Liver (tissue), 9 donors: ENCODE measurements around the gene SORCS2. TPM values are rescaled to one million over a fixed set of nuclear protein-coding genes. Genes with fewer than 3 reads are reported as not detected.

ENCODE experiments used
- DNase-seq: peaks from one replicate; pipeline ENCODE4 v3.0.0-alpha.2; 2017; ENCODE audit warnings: low spot score
- H3K27ac ChIP-seq, 2 donors: one replicate each; pipeline ENCODE4 v1.7.0; 2013; ENCODE audit warnings: inconsistent platforms in 2 of 2, low read length in 2 of 2, control low read depth in 1 of 2, low read depth in 1 of 2, mild to moderate bottlenecking in 1 of 2
- H3K27me3 ChIP-seq, 4 donors: one replicate each; pipeline versions ENCODE4 v1.6.1 to v1.7.0; 2013; ENCODE audit warnings: low read length in 3 of 4, inconsistent platforms in 1 of 4, mild to moderate bottlenecking in 1 of 4, moderate library complexity in 1 of 4; ENCODE audit not compliant: control insufficient read depth in 4 of 4, insufficient read depth in 4 of 4
- H3K36me3 ChIP-seq, 4 donors: one replicate each; pipeline versions ENCODE4 v1.6.1 to v1.7.0; 2013; ENCODE audit warnings: low read length in 3 of 4, mild to moderate bottlenecking in 3 of 4, low read depth in 1 of 4, moderate library complexity in 1 of 4; ENCODE audit not compliant: control insufficient read depth in 4 of 4, insufficient read depth in 3 of 4
- H3K4me1 ChIP-seq, 4 donors: one replicate each; pipeline versions ENCODE4 v1.6.1 to v1.7.0; 2013; ENCODE audit warnings: low read length in 3 of 4, mild to moderate bottlenecking in 3 of 4, moderate library complexity in 1 of 4; ENCODE audit not compliant: control insufficient read depth in 4 of 4, insufficient read depth in 4 of 4
- H3K4me3 ChIP-seq, 3 donors: one replicate each; pipeline versions ENCODE4 v1.6.1 to v1.7.0; 2013; ENCODE audit warnings: low read length in 3 of 3, control low read depth in 1 of 3, low read depth in 1 of 3, mild to moderate bottlenecking in 1 of 3
- H3K9ac ChIP-seq, 2 donors: one replicate each; pipeline ENCODE4 v1.7.0; 2013; ENCODE audit warnings: low read length in 2 of 2, mild to moderate bottlenecking in 2 of 2, moderate library complexity in 2 of 2, control low read depth in 1 of 2, low read depth in 1 of 2
- H3K9me3 ChIP-seq, 4 donors: one replicate each; pipeline versions ENCODE4 v1.6.1 to v1.7.0; 2013; ENCODE audit warnings: low read length in 3 of 4; ENCODE audit not compliant: control insufficient read depth in 4 of 4
- CTCF ChIP-seq: fragments of 150-350 bp; IDR thresholded peaks from 2 replicates; pipeline ENCODE4 v1.5.1; 2017; ENCODE audit warnings: improper control_type of control experiment, low read depth, low read length; ENCODE audit not compliant: missing input control
- EGR1 ChIP-seq, 2 donors: IDR thresholded peaks; 2 replicates each; pipeline ENCODE4 v1.6.1; 2016 to 2018; ENCODE audit warnings: antibody characterized with exemption in 2 of 2, low read depth in 2 of 2
- FOXA1 ChIP-seq: IDR thresholded peaks from 2 replicates; pipeline ENCODE4 v1.6.1; 2016; ENCODE audit warnings: antibody characterized with exemption
- GABPA ChIP-seq, 2 donors: IDR thresholded peaks in 1 of 2; conservative IDR thresholded peaks in 1 of 2; 2 replicates each; pipeline ENCODE4 v1.6.1; 2016; ENCODE audit warnings: antibody characterized with exemption in 2 of 2, mild to moderate bottlenecking in 1 of 2, moderate library complexity in 1 of 2
- HNF4A ChIP-seq, 2 donors: conservative IDR thresholded peaks; 2 replicates each; pipeline ENCODE4 v1.6.1; 2016; ENCODE audit warnings: antibody characterized with exemption in 2 of 2, mild to moderate bottlenecking in 2 of 2
- HNF4G ChIP-seq: IDR thresholded peaks from 2 replicates; pipeline ENCODE4 v1.6.1; 2016; ENCODE audit warnings: antibody characterized with exemption
- MAX ChIP-seq: IDR thresholded peaks from 2 replicates; pipeline ENCODE4 v1.6.1; 2016; ENCODE audit warnings: antibody characterized with exemption
- RAD21 ChIP-seq, 2 donors: IDR thresholded peaks; 2 replicates each; pipeline ENCODE4 v1.6.1; 2016; ENCODE audit warnings: antibody characterized with exemption in 2 of 2, mild to moderate bottlenecking in 2 of 2
- RXRA ChIP-seq, 2 donors: IDR thresholded peaks; 2 replicates each; pipeline ENCODE4 v1.6.1; 2017 to 2018; ENCODE audit warnings: antibody characterized with exemption in 2 of 2, mild to moderate bottlenecking in 1 of 2
- SP1 ChIP-seq: IDR thresholded peaks from 2 replicates; pipeline ENCODE4 v1.6.1; 2018; ENCODE audit warnings: antibody characterized with exemption, mild to moderate bottlenecking
- TAF1 ChIP-seq: conservative IDR thresholded peaks from 2 replicates; pipeline ENCODE4 v1.6.1; 2016; ENCODE audit warnings: antibody characterized with exemption, mild to moderate bottlenecking
- YY1 ChIP-seq: IDR thresholded peaks from 2 replicates; pipeline ENCODE4 v1.6.1; 2016; ENCODE audit warnings: antibody characterized with exemption, mild to moderate bottlenecking
- ZBTB33 ChIP-seq: IDR thresholded peaks from 2 replicates; pipeline ENCODE4 v1.6.1; 2016; ENCODE audit warnings: antibody characterized with exemption
- WGBS: extraction: QIAGEN DNeasy Blood & Tissue Kit; methylation state at CpG from one replicate; pipeline ENCODE4 v1.1.7; 2013; 5-methylcytosine and 5-hydroxymethylcytosine counted together
- polyA plus RNA-seq, 2 donors: library from polyadenylated mRNA; stranded (reverse) in 1 of 2; unstranded in 1 of 2; fragments of 200-250 nt in 1 of 2; fragments of >200 nt in 1 of 2; fragmentation: Nextera tagmentation in 1 of 2; extraction: Ambion mirVana in 1 of 2; gene quantifications; one replicate each; pipeline versions ENCODE4 v1.2.1 to v1.2.3, GENCODE V29; 2013 to 2015
- total RNA-seq, 2 donors: library from RNA; depleted of rRNA; stranded (reverse); fragments of >200 nt; gene quantifications; one replicate each; pipeline ENCODE4 v1.2.3, GENCODE V29; 2014
- TF ChIP-seq, protein P1 (sequence below): IDR thresholded peaks from 2 replicates; pipeline ENCODE4 v1.6.1; 2016; ENCODE audit warnings: antibody characterized with exemption, mild to moderate bottlenecking
- TF ChIP-seq, protein P2 (sequence below): IDR thresholded peaks from 2 replicates; pipeline ENCODE4 v1.6.1; 2016; ENCODE audit warnings: antibody characterized with exemption
- donor health status: healthy.
- donor health status: healthy.
- donor health status: healthy.
- donor health status: healthy.
- donor health status: healthy.

The SORCS2 gene
- total and polyA plus RNA-seq, 4 donors, result 0.10 to 1.4 (median 0.92) TPM

DNA sequence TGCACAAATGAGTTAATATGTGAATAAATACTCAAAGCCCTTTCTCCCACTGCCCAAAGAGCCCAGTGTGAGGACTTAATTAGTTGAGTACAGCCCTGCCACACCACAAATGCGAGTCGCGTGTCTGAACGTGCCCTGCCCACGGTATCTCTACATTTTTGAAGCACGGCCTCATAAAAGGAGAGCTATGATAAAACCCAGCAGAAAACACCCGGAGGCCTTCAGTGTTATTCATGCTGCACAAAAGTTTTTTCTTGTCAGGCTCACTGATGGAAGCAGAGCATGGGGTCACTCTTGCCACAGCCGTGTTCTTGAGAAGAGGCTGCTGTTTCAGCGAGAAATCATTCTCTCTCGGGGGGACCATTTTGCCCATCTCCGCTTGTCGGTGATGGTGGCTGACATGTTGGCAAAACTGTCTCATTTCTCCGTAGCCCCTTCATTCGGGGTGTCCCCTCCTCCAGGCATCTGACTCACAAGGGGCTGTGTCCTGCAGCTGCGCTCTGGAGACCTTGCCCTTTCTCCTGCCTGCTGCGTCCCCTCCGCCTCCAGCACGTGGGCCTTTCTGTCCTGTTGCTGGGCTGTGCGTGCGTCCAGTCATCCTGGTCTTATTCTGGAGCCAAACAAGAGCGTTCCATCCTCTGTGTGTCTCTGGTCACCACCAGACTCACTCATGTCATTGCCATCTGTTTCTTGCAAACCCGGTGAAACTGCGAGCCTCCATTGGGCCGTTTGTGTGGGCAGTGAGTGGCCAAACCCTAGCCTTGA is 88.8 kb downstream of the SORCS2 start (continued):
- TF ChIP-seq, protein P1, sequence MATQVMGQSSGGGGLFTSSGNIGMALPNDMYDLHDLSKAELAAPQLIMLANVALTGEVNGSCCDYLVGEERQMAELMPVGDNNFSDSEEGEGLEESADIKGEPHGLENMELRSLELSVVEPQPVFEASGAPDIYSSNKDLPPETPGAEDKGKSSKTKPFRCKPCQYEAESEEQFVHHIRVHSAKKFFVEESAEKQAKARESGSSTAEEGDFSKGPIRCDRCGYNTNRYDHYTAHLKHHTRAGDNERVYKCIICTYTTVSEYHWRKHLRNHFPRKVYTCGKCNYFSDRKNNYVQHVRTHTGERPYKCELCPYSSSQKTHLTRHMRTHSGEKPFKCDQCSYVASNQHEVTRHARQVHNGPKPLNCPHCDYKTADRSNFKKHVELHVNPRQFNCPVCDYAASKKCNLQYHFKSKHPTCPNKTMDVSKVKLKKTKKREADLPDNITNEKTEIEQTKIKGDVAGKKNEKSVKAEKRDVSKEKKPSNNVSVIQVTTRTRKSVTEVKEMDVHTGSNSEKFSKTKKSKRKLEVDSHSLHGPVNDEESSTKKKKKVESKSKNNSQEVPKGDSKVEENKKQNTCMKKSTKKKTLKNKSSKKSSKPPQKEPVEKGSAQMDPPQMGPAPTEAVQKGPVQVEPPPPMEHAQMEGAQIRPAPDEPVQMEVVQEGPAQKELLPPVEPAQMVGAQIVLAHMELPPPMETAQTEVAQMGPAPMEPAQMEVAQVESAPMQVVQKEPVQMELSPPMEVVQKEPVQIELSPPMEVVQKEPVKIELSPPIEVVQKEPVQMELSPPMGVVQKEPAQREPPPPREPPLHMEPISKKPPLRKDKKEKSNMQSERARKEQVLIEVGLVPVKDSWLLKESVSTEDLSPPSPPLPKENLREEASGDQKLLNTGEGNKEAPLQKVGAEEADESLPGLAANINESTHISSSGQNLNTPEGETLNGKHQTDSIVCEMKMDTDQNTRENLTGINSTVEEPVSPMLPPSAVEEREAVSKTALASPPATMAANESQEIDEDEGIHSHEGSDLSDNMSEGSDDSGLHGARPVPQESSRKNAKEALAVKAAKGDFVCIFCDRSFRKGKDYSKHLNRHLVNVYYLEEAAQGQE, result no peak
- TF ChIP-seq SP1 (no peak), HNF4G (no peak), MAX (no peak), TAF1 (no peak), RXRA (IDR thresholded peaks at IDR 0.05) (no peak), HNF4A (conservative IDR thresholded peaks at IDR 0.05) (no peak)

- H3K9me3 ChIP-seq, result no peaks in the 10 kb centered on the region
- no peaks in the 10 kb centered on the region for H3K4me1 ChIP-seq
- no peaks in the 10 kb centered on the region for H3K36me3 ChIP-seq
- no peak overlapping the region for H3K9ac ChIP-seq
- no peak for DNase-seq
- no peak overlapping the region for H3K27ac ChIP-seq
- H3K4me3 ChIP-seq, result no peak overlapping the region
- no peaks in the 10 kb centered on the region for H3K27me3 ChIP-seq
- TF ChIP-seq TAF1 (no peak), FOXA1 (no peak), ZBTB33 (no peak), HNF4A (conservative IDR thresholded peaks at IDR 0.05) (no peak), EGR1 (IDR thresholded peaks at IDR 0.05; ENCODE audit: low read depth in 2 of 2) (no peak), GABPA (IDR thresholded peaks at IDR 0.05 in 1 of 2, conservative IDR thresholded peaks at IDR 0.05 in 1 of 2) (no peak), YY1 (no peak), MAX (no peak), CTCF (no peak), RAD21 (IDR thresholded peaks at IDR 0.05) (no peak)
- TF ChIP-seq, protein P2, sequence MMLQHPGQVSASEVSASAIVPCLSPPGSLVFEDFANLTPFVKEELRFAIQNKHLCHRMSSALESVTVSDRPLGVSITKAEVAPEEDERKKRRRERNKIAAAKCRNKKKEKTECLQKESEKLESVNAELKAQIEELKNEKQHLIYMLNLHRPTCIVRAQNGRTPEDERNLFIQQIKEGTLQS, result no peak
- WGBS, result 82% methylated on average over 20 of the region's 20 CpGs
Measured at GRCh38 chr4:7281691-7282665, 89.6 kb downstream of the SORCS2 start.
